C4-2B (cell line): ENCODE measurements around the gene CD160.
"Not testable (repeated sequence)": the region's sequence is repeated elsewhere in the genome, so short reads cannot be mapped to it uniquely, and the experiment has no call there.

ENCODE experiments used
- H3K27ac ChIP-seq: fragments of 450-650 bp; 2 replicates; pipeline ENCODE4 v1.5.1; 2017
- ZFX ChIP-seq: fragments of 450-650 bp; IDR thresholded peaks from 2 replicates; pipeline ENCODE4 v1.6.1; 2017
- TF ChIP-seq, protein P1 (sequence below): fragments of 450-650 bp; conservative IDR thresholded peaks from 2 replicates; pipeline ENCODE4 v1.5.1; 2017; ENCODE audit warnings: mild to moderate bottlenecking

CD160 gene

DNA sequence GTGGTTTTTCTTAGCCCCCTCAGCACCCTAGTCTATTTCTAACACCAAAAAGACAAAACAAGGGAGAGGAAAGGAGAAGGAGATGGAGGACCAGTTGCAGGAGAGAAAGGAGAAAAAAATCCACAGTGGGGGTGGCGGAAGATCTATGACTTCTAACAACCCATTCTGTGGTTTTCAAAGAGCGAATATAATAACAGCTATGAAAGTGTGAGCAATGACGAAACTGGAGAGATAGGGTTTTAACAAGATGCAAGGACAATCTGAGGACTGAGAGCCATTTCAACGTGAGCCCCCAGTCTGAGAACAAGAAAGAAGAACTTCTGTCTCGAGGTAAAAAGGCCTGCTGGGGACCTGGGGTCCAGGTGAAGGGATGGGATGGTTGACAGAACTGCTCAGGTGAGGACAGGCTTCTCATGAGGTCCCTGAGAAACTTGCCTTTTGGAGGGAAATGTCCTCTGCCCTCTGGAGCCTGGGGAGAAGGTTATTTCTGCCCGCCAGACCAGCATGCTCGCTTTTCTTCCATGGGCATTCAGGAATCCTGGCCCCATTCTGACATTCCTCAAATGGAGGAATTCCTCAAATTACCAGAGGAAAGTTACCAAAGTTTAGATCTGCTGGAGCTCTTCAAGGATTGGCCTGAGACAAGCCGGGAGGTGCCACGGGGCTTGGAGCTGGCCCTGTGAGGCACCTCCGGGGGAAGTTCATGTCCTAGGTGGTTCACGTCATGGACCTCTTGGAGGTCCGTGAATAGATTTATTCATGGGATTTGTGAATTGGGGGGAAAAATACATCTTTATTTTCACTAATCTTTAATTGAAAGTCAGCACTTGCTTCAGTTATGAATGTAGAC is at the start of gene CD160:
Gene CD160, plus strand, starts transcription at position 270 of the 850 bp plus-strand sequence. CDS start 8,829 bp downstream, outside the sequence.
- no peak for TF ChIP-seq ZFX
- TF ChIP-seq, protein P1, sequence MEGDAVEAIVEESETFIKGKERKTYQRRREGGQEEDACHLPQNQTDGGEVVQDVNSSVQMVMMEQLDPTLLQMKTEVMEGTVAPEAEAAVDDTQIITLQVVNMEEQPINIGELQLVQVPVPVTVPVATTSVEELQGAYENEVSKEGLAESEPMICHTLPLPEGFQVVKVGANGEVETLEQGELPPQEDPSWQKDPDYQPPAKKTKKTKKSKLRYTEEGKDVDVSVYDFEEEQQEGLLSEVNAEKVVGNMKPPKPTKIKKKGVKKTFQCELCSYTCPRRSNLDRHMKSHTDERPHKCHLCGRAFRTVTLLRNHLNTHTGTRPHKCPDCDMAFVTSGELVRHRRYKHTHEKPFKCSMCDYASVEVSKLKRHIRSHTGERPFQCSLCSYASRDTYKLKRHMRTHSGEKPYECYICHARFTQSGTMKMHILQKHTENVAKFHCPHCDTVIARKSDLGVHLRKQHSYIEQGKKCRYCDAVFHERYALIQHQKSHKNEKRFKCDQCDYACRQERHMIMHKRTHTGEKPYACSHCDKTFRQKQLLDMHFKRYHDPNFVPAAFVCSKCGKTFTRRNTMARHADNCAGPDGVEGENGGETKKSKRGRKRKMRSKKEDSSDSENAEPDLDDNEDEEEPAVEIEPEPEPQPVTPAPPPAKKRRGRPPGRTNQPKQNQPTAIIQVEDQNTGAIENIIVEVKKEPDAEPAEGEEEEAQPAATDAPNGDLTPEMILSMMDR, result no peak

GRCh38 chr1:145670995-145671745 is 48.1 kb upstream of the CD160 start:
- not testable (repeated sequence) for H3K27ac ChIP-seq

More for the DNA sequence above, at the start of gene CD160:
- no peak within 1 kb of the TSS for H3K27ac ChIP-seq

DNA sequence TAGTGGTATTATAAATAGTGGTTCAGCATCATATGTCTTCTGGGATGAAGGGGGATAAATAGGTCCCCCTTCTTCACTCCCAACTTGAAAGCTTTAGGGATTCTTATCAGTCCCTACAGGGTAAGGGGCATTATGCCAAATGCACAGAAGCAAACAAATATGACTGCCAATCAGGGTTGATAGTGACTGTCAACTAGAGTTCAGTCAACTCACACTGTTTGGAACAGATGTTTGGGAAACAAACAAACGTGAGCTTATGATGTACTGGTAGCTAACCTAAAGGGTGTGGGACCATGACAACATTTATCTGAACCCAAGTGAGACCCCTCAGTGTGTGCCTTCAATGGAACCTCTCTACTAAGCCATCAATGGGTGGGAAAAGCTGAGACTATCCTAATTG is 46.1 kb upstream of the CD160 start:
- H3K27ac ChIP-seq, result not testable (repeated sequence)

DNA sequence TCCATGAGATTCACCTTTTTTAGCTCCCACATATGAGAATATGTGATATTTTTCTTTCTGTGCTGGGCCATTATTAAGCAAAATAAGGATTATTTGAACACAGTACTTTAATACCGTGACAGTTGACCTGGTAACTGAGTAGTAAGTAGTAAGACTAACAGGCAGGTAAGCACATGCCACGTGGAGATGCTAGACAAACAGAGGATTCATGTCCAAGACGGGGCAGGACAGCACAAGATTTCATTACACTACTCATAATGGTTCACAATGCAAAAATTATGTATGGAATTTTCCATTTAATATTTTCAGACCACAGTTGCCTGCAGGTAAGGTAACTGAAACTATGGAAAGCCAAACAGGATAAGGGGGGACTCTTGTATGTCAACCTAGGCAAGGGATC is 34.4 kb upstream of the CD160 start:
- not testable (repeated sequence) for H3K27ac ChIP-seq

- H3K27ac ChIP-seq, result not testable (repeated sequence)
Measured at GRCh38 chr1:145686078-145686477, 33.2 kb upstream of the CD160 start.

- no peak for TF ChIP-seq ZFX
- TF ChIP-seq, protein P1, result no peak
- H3K27ac ChIP-seq, result no peak overlapping the region
Measured at GRCh38 chr1:145688328-145688727, 31.0 kb upstream of the CD160 start.

DNA sequence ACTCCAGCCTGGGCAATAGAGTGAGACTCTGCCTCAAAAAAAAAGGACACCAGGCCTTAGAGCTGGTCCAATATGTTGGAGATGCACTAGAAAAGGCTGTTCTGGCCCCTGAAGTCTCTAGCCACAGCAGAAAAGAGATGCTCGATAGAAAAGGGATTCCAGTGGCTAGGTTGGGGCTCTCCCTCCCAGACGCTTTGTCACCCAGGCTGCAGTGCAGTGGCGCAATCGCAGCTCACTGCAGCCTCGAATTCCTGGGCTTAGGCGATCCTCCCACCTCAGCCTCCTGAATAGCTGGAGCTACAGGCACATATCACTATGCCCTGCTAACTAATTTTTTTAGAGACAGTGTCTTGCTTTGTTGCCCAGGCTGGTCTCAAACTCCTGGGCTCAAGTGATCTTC is 30.4 kb upstream of the CD160 start:
- H3K27ac ChIP-seq, result no peak overlapping the region
- TF ChIP-seq, protein P1, result no peak
- no peak for TF ChIP-seq ZFX

GRCh38 chr1:145689922-145690321 is 29.4 kb upstream of the CD160 start:
- no peak for TF ChIP-seq ZFX
- TF ChIP-seq, protein P1, result no peak
- no peak overlapping the region for H3K27ac ChIP-seq

DNA sequence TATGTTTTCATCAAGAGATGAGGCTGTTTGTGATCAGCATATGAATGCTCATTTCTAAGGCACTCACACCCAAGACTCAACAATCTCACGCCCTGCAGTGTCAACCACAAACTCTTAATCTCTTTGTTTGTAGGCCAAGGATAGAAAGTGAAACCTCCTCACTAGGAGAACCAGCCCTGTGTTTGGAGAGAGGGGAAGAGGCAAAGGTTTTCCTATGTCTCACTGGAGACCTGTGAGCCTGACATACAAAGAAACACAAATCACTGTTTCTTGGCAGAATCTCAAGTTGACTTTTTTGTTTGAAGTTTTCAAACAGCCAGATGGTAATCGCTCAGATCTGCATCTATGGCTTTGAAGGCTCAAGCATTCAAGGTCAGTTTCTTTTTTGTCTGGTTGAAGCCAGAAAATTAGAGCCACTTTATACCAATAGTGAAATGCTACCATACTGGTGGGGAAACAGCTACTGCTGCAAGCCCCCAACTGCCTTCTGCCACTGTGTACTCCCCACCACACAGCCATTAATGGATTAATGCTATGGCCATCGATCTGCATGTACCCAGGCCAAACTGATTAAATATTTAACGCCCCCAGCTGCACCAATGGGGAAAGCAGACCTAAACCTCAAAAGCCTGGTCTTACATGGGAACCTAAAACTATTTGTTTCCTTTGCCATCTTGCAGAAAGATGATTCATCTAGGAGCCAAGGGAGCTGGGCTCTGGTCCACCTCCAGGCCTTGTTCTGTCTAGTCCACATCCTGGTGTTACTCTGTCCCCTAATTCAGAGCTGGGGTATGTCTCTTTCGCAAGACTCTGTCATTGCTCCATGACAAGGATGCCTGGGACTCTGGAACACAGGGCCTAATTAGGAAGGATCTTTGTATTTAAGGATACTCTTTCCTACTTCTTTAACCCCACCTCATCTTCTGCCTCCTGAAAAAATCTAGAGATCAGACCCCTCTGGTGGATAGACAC is 28.4 kb upstream of the CD160 start:
- no peak overlapping the region for H3K27ac ChIP-seq
- no peak for TF ChIP-seq ZFX
- TF ChIP-seq, protein P1, result no peak
